ENCODE measurements around the gene RALGAPA2.

Gene RALGAPA2

GRCh38 chr20:20683481-20684321 is 28.7 kb downstream of the RALGAPA2 start:
- no peak for DNase-seq (ENCODE audit: low read depth in 2 of 2)

- no peak for DNase-seq (ENCODE audit: low read depth in 2 of 2)
Measured at GRCh38 chr20:20683020-20683419, 29.4 kb downstream of the RALGAPA2 start.

- no peak for DNase-seq (ENCODE audit: low read depth in 2 of 2)
Measured at GRCh38 chr20:20680991-20681508, 31.4 kb downstream of the RALGAPA2 start.

GRCh38 chr20:20679316-20679715 is 33.1 kb downstream of the RALGAPA2 start:
- DNase-seq (ENCODE audit: low read depth in 2 of 2): no peak

- DNase-seq (ENCODE audit: low read depth in 2 of 2): no peak
Measured at GRCh38 chr20:20677186-20677585, 35.3 kb downstream of the RALGAPA2 start.

- no peak for DNase-seq (ENCODE audit: low read depth in 2 of 2)
Measured at GRCh38 chr20:20668639-20669038, 43.8 kb downstream of the RALGAPA2 start.

- DNase-seq (ENCODE audit: low read depth in 2 of 2): no peak
Measured at GRCh38 chr20:20666359-20666758, 46.1 kb downstream of the RALGAPA2 start.

- DNase-seq (ENCODE audit: low read depth in 2 of 2): no peak
Measured at GRCh38 chr20:20665606-20666332, 46.7 kb downstream of the RALGAPA2 start.

- no peak for DNase-seq (ENCODE audit: low read depth in 2 of 2)
Measured at GRCh38 chr20:20664795-20665589, 47.5 kb downstream of the RALGAPA2 start.

- no peak for DNase-seq (ENCODE audit: low read depth in 2 of 2)
Measured at GRCh38 chr20:20663841-20664240, 48.6 kb downstream of the RALGAPA2 start.

GRCh38 chr20:20658871-20659431 is 53.5 kb downstream of the RALGAPA2 start:
- DNase-seq (ENCODE audit: low read depth in 2 of 2): no peak

- DNase-seq (ENCODE audit: low read depth in 2 of 2): no peak
Measured at GRCh38 chr20:20658123-20658522, 54.3 kb downstream of the RALGAPA2 start.

- no peak for DNase-seq (ENCODE audit: low read depth in 2 of 2)
Measured at GRCh38 chr20:20657092-20657491, 55.4 kb downstream of the RALGAPA2 start.

- DNase-seq (ENCODE audit: low read depth in 2 of 2): no peak
Measured at GRCh38 chr20:20655883-20656282, 56.6 kb downstream of the RALGAPA2 start.

GRCh38 chr20:20649945-20650344 is 62.5 kb downstream of the RALGAPA2 start:
- no peak for DNase-seq (ENCODE audit: low read depth in 2 of 2)

- DNase-seq (ENCODE audit: low read depth in 2 of 2): no peak
Measured at GRCh38 chr20:20643927-20644326, 68.5 kb downstream of the RALGAPA2 start.

- DNase-seq (ENCODE audit: low read depth in 2 of 2): no peak
Measured at GRCh38 chr20:20641783-20642182, 70.7 kb downstream of the RALGAPA2 start.

GRCh38 chr20:20638878-20639277 is 73.6 kb downstream of the RALGAPA2 start:
- DNase-seq (ENCODE audit: low read depth in 2 of 2): no peak

GRCh38 chr20:20637998-20638725 is 74.3 kb downstream of the RALGAPA2 start:
- no peak for DNase-seq (ENCODE audit: low read depth in 2 of 2)

GRCh38 chr20:20635006-20635405 is 77.4 kb downstream of the RALGAPA2 start:
- no peak for DNase-seq (ENCODE audit: low read depth in 2 of 2)

- DNase-seq (ENCODE audit: low read depth in 2 of 2): no peak
Measured at GRCh38 chr20:20632644-20633043, 79.8 kb downstream of the RALGAPA2 start.

Data from stimulated activated CD4-positive, alpha-beta T cell treated with anti-CD3 and anti-CD28 coated beads, Interleukin-12 subunit alpha, Interleukin-12 subunit beta, amount 100 ng/mL, for 24 hours (primary cell).